BE2C (cell line): Measurements from ENCODE around the gene PIP5K1B.

Experiments
- DNase-seq: peaks from one replicate; pipeline ENCODE4 v3.0.0-alpha.2; 2020
- H3K27me3 ChIP-seq: fragments of 250-450 bp; sonication (Bioruptor Pico); 2 replicates; pipeline ENCODE4 v1.5.1; 2020; ENCODE audit warnings: mild to moderate bottlenecking
- H3K36me3 ChIP-seq: fragments of 250-450 bp; sonication (Bioruptor Pico); 2 replicates; pipeline ENCODE4 v1.5.1; 2020; ENCODE audit warnings: mild to moderate bottlenecking
- H3K4me1 ChIP-seq: fragments of 250-450 bp; sonication (Bioruptor Pico); 2 replicates; pipeline ENCODE4 v1.5.1; 2020
- H3K4me3 ChIP-seq: 2 replicates; pipeline ENCODE4 v1.5.1; 2011; ENCODE audit warnings: low read depth, low read length
- H3K9me3 ChIP-seq: fragments of 250-450 bp; sonication (Bioruptor Pico); 2 replicates; pipeline ENCODE4 v1.5.1; 2020
- TF ChIP-seq, protein P1 (sequence below): IDR thresholded peaks from 2 replicates; pipeline ENCODE4 v1.5.1; 2012; ENCODE audit warnings: mild to moderate bottlenecking, low read depth, low read length

PIP5K1B gene

DNA sequence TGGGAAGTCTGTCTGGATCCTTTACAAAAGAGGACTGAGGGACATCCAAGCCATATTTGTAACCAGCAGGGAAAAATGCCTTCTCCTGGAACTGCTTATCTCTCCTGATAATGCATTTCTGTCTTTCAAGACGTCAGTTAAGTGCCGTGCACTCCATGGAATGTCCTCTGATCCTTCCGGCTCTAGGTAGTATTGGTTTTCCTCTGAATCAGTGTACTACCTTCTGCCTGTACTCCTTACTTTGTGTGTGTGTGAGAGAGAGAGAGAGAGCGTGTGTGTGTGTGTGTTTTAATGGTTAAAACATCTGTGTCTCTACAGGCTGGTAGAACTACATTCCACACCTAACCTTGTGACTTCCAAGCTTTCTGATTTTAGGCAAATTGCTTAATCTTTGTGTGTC lies 89.9 kb downstream of the PIP5K1B start:
- Histone ChIP-seq H3K36me3 (no peaks in the 10 kb centered on the region), H3K27me3 (peaks cover 42% of the 10 kb centered on the region), H3K4me3 (no peak overlapping the region), H3K9me3 (no peaks in the 10 kb centered on the region), H3K4me1 (no peaks in the 10 kb centered on the region)
- TF ChIP-seq, protein P1, sequence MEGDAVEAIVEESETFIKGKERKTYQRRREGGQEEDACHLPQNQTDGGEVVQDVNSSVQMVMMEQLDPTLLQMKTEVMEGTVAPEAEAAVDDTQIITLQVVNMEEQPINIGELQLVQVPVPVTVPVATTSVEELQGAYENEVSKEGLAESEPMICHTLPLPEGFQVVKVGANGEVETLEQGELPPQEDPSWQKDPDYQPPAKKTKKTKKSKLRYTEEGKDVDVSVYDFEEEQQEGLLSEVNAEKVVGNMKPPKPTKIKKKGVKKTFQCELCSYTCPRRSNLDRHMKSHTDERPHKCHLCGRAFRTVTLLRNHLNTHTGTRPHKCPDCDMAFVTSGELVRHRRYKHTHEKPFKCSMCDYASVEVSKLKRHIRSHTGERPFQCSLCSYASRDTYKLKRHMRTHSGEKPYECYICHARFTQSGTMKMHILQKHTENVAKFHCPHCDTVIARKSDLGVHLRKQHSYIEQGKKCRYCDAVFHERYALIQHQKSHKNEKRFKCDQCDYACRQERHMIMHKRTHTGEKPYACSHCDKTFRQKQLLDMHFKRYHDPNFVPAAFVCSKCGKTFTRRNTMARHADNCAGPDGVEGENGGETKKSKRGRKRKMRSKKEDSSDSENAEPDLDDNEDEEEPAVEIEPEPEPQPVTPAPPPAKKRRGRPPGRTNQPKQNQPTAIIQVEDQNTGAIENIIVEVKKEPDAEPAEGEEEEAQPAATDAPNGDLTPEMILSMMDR, result no peak
- no peak for DNase-seq

DNA sequence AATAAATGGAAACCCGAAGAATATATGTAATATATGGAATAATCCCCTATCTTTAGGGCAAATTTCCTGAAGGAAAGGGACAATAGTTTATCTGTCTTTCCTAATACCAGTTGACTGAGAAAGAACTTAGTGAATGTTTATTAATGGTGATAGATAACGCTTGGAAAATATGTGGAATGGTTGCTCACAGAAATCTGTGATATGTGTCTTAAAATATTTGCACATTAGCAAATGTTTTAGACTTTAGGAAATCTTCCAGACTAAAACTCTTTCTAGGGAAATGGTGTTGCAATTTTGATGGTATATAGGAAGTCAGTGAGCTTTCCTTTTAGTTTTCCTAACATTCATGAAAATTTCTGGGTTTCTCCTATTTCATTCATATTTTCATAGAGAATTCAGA lies 90.4 kb downstream of the PIP5K1B start:
- H3K27me3 ChIP-seq, result peaks cover 42% of the 10 kb centered on the region

DNA sequence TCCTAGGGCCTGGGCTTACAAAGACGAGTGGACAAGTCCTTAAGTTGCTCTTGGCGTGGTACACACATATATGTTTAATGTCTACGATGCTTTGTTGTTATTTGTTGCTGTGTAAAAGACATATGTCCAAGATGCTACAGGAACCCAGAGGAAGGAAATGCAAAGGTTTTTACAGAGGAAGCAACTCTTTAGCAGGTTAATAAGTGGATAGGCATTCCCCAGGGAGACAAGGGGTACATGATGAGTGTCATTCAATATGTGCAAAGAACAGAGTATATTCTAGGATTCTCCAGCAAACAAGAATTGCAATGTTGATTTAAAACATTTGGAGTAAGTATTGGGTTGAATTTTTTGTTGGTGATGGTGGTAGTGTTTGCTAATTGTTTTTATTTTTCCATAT lies 92.1 kb downstream of the PIP5K1B start:
- H3K36me3 ChIP-seq, result no peaks in the 10 kb centered on the region
- H3K4me3 ChIP-seq, result no peak overlapping the region
- DNase-seq, result no peak
- no peaks in the 10 kb centered on the region for H3K4me1 ChIP-seq
- TF ChIP-seq, protein P1, result no peak
- H3K9me3 ChIP-seq, result no peaks in the 10 kb centered on the region
- H3K27me3 ChIP-seq, result peaks cover 28% of the 10 kb centered on the region

More for the DNA sequence above, 90.4 kb downstream of the PIP5K1B start:
- Histone ChIP-seq H3K4me1 (no peaks in the 10 kb centered on the region), H3K9me3 (no peaks in the 10 kb centered on the region), H3K4me3 (no peak overlapping the region), H3K36me3 (no peaks in the 10 kb centered on the region)
- TF ChIP-seq, protein P1, result no peak
- no peak for DNase-seq

DNA sequence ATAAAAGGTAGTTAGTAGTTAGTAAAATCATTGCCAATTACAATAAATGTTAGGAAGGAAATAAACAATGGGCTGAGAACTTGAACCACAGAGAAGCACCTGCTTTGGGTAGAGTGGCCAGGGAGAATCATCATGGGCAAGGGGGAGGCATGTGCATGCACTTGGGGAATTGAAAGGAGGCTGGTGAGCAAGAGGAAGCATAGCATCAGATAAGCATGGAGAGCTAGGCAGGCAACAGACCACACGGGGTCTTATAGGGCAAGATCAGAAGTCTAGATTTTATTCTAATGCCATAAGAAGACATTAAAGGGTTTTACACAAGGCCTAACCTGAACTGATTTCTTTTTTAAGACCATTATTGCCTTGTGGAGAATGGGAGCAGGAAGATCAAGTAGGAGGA lies 93.4 kb downstream of the PIP5K1B start:
- Histone ChIP-seq H3K4me3 (no peak overlapping the region), H3K9me3 (no peaks in the 10 kb centered on the region), H3K36me3 (no peaks in the 10 kb centered on the region), H3K4me1 (no peaks in the 10 kb centered on the region), H3K27me3 (peaks cover 25% of the 10 kb centered on the region)
- no peak for DNase-seq
- TF ChIP-seq, protein P1, result no peak

DNA sequence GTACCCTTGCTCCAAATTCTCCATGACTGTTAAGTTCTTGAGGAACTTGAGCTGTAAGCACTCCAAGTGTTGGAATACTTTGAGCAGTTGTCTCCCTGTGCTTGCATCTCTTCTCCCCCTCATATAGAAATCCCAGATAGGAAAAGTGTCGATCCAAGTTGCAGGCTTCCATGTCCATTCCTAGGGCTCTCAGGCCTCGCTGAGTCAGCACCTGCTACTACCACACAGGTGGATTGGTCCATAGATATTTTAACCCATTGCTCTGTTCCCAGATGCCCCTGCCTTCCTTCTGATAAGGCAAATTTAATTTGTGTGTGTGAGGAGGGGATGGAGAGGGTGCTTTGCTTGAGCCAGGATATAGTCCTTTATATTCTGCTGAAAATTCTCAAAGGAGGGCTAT lies 95.8 kb downstream of the PIP5K1B start:
- DNase-seq, result no peak
- Histone ChIP-seq H3K27me3 (peaks cover 16% of the 10 kb centered on the region), H3K36me3 (no peaks in the 10 kb centered on the region), H3K4me1 (no peaks in the 10 kb centered on the region), H3K4me3 (no peak overlapping the region), H3K9me3 (no peaks in the 10 kb centered on the region)
- TF ChIP-seq, protein P1, result no peak

DNA sequence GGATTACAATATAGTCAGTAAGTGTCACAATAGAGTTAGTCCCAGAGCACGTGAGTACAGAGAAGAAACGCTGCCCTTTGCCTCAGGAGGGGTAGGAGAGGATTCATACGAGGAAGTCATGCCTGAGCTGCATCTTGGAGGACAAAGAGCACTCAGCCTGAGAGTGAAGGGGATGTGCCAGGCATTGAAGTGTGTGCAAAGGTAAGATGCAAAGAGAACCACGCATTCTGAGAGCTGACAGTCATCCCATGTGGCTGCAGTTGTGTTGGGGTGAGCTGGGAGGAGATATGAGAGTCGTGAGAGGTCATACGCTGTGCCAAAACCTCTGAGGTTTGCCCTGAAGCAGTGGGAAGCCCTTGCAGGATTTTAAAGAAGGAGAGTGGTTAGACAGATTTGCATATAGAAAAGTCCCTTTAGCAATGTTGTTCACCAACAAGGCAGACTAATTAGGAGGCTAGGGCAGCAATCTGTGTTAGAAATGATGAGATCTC lies 97.5 kb downstream of the PIP5K1B start:
- H3K27me3 ChIP-seq, result peaks cover 2% of the 10 kb centered on the region
- no peaks in the 10 kb centered on the region for H3K36me3 ChIP-seq
- TF ChIP-seq, protein P1, result no peak
- H3K4me3 ChIP-seq, result no peak overlapping the region
- no peaks in the 10 kb centered on the region for H3K9me3 ChIP-seq
- no peaks in the 10 kb centered on the region for H3K4me1 ChIP-seq
- DNase-seq, result no peak
